ENCODE measurements around the gene WNT10A.

DNA sequence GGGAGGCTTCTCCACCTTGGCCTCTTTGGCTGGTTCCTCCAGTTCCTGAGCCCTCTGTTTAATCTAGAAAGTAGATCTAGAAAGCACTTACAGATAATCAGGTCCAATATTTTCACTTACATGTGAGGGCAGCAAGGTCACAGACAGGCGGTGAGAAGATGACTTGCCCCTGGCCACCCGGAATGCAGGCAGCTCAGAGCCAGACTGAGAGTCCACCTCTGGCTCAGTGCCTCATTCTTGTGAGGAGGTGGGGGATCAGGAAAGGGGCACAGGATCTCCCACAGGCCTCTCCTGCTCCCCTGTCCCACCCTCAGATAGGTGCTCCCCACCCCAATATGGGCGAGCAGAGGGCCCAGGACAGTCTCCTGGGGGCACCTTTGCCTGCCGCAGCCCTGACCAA lies 15.3 kb upstream of the WNT10A start:
- TF ChIP-seq POLR2A (IDR thresholded peaks at IDR 0.05) (no peak), POLR2AphosphoS5 (IDR thresholded peaks at IDR 0.05) (no peak)
